ENCODE measurements around the gene CYP2U1.

CYP2U1 gene

GRCh38 chr4:107894138-107894603, 37.2 kb upstream of the CYP2U1 start:
- TF ChIP-seq ZFX (IDR thresholded peaks at IDR 0.05; ENCODE audit: borderline replicate concordance) (no peak), CTCF (IDR thresholded peaks at IDR 0.05) (no peak)
- H3K27ac ChIP-seq = no peak overlapping the region

GRCh38 chr4:107896158-107896645, 35.1 kb upstream of the CYP2U1 start:
- no peak overlapping the region for H3K27ac ChIP-seq
- TF ChIP-seq CTCF (IDR thresholded peaks at IDR 0.05) (no peak), ZFX (IDR thresholded peaks at IDR 0.05; ENCODE audit: borderline replicate concordance) (no peak)

- no peak for TF ChIP-seq ZFX (IDR thresholded peaks at IDR 0.05; ENCODE audit: borderline replicate concordance)
- TF ChIP-seq CTCF (IDR thresholded peaks at IDR 0.05) = no peak
- no peak overlapping the region for H3K27ac ChIP-seq
Measured at GRCh38 chr4:107896646-107897045, 34.7 kb upstream of the CYP2U1 start.

GRCh38 chr4:107897823-107898222, 33.5 kb upstream of the CYP2U1 start:
- TF ChIP-seq ZFX (IDR thresholded peaks at IDR 0.05; ENCODE audit: borderline replicate concordance) (no peak), CTCF (IDR thresholded peaks at IDR 0.05) (no peak)
- H3K27ac ChIP-seq = no peak overlapping the region

GRCh38 chr4:107900067-107900466, 31.3 kb upstream of the CYP2U1 start:
- TF ChIP-seq CTCF (IDR thresholded peaks at IDR 0.05) = no peak
- no peak for TF ChIP-seq ZFX (IDR thresholded peaks at IDR 0.05; ENCODE audit: borderline replicate concordance)

GRCh38 chr4:107900508-107900907, 30.8 kb upstream of the CYP2U1 start:
- TF ChIP-seq ZFX (IDR thresholded peaks at IDR 0.05; ENCODE audit: borderline replicate concordance) (no peak), CTCF (IDR thresholded peaks at IDR 0.05) (no peak)
- H3K27ac ChIP-seq = no peak overlapping the region

More at GRCh38 chr4:107900067-107900466, 31.3 kb upstream of the CYP2U1 start:
- H3K27ac ChIP-seq = no peak overlapping the region

- TF ChIP-seq CTCF (IDR thresholded peaks at IDR 0.05) (no peak), ZFX (IDR thresholded peaks at IDR 0.05; ENCODE audit: borderline replicate concordance) (no peak)
- no peak overlapping the region for H3K27ac ChIP-seq
Measured at GRCh38 chr4:107901213-107901934, 30.0 kb upstream of the CYP2U1 start.

All from 22Rv1 (cell line).